Prostate gland (tissue), 2 donors: ENCODE measurements around the gene RTN4R. TPM values are rescaled to one million over a fixed set of nuclear protein-coding genes. Genes with fewer than 3 reads are reported as not detected.
"Not testable (repeated sequence)": the region's sequence is repeated elsewhere in the genome, so short reads cannot be mapped to it uniquely, and the experiment has no call there.

ENCODE experiments used
- DNase-seq: peaks from one replicate; pipeline ENCODE4 v3.0.0-alpha.2; 2019; ENCODE audit warnings: low spot score
- H3K27ac ChIP-seq, 2 donors: fragments of 200-600 bp; sonication (generic); 2 replicates each; pipeline ENCODE4 v1.5.1; 2017 to 2019
- H3K27me3 ChIP-seq: fragments of 200-600 bp; sonication (generic); replicated peaks from 2 replicates; pipeline ENCODE4 v1.5.1; 2019; ENCODE audit not compliant: insufficient read depth
- H3K36me3 ChIP-seq, 2 donors: fragments of 200-600 bp; sonication (generic); 1 replicate in 1 of 2; 2 replicates in 1 of 2; pipeline versions ENCODE4 v1.5.1 to v1.8.1; 2017 to 2019
- H3K4me1 ChIP-seq: fragments of 200-600 bp; sonication (generic); replicated peaks from 2 replicates; pipeline ENCODE4 v1.5.1; 2019
- H3K4me3 ChIP-seq, 2 donors: fragments of 200-600 bp; sonication (generic); 2 replicates each; pipeline ENCODE4 v1.5.1; 2017 to 2019
- H3K9me3 ChIP-seq: fragments of 200-600 bp; sonication (generic); 2 replicates; pipeline ENCODE4 v1.5.1; 2017
- CTCF ChIP-seq, 4 experiments: fragments of 200-600 bp in 2 of 4; fragments of 450-650 bp in 2 of 4; sonication (generic) in 2 of 4; IDR thresholded peaks; 1 replicate in 3 of 4; 2 replicates in 1 of 4; pipeline ENCODE4 v1.5.1; 2016 to 2019; ENCODE audit warnings: antibody characterized with exemption in 4 of 4, mild to moderate bottlenecking in 2 of 4, moderate library complexity in 2 of 4
- POLR2A ChIP-seq: fragments of 450-650 bp; IDR thresholded peaks from one replicate; pipeline ENCODE4 v1.6.1; 2016; ENCODE audit warnings: antibody characterized with exemption, mild to moderate bottlenecking
- POLR2AphosphoS5 ChIP-seq: sonication (generic); formaldehyde crosslinking; IDR thresholded peaks from one replicate; pipeline ENCODE4 v1.6.1; 2017; ENCODE audit warnings: antibody characterized with exemption
- WGBS: methylation state at CpG from one replicate; pipeline ENCODE4 v1.1.5; 2018; 5-methylcytosine and 5-hydroxymethylcytosine counted together
- intact Hi-C: fragments of 100-400 bp; cut with DNase I; formaldehyde crosslinking; loops from one replicate; pipeline ENCODE4 v1.14.2; 2022
- total RNA-seq, 2 donors: library from RNA; depleted of rRNA; stranded (reverse); fragments of >200 nt; gene quantifications; one replicate each; pipeline ENCODE4 v1.1.0, GENCODE V29; 2016

The RTN4R gene
- total RNA-seq, 2 donors from 2014 or later = 4.4 to 6.0 TPM

- intact Hi-C loops, H3K4me3 ChIP-seq, H3K9me3 ChIP-seq, H3K4me1 ChIP-seq, H3K27ac ChIP-seq, H3K27me3 ChIP-seq, H3K36me3 ChIP-seq, DNase-seq: not testable (repeated sequence)
- WGBS = 50% methylated on average over 21 of the region's 22 CpGs
Observed at GRCh38 chr22:20308806-20309650, 40.9 kb upstream of the RTN4R start.

GRCh38 chr22:20307448-20308447 is 39.6 kb upstream of the RTN4R start:
- H3K4me1 ChIP-seq, H3K36me3 ChIP-seq, H3K9me3 ChIP-seq, H3K4me3 ChIP-seq, intact Hi-C loops, H3K27ac ChIP-seq, DNase-seq, H3K27me3 ChIP-seq: not testable (repeated sequence)
- 82% methylated on average over 12 of the region's 14 CpGs for WGBS

- H3K4me1 ChIP-seq, H3K9me3 ChIP-seq, H3K4me3 ChIP-seq, intact Hi-C loops, H3K36me3 ChIP-seq, H3K27me3 ChIP-seq, H3K27ac ChIP-seq, DNase-seq: not testable (repeated sequence)
- WGBS = 84% methylated on average over 12 of the region's 21 CpGs
Observed at GRCh38 chr22:20306646-20307447, 38.7 kb upstream of the RTN4R start.

GRCh38 chr22:20305894-20306645 is 38.0 kb upstream of the RTN4R start:
- Histone ChIP-seq H3K4me3 (no peak overlapping the region), H3K9me3 (no peaks in the 10 kb centered on the region), H3K36me3 (no peaks in the 10 kb centered on the region), H3K4me1 (no peaks in the 10 kb centered on the region), H3K27ac (no peak overlapping the region), H3K27me3 (no peaks in the 10 kb centered on the region)
- WGBS = 79% methylated on average over 21 of the region's 21 CpGs
- no peak for DNase-seq
- intact Hi-C loops = no loop called here
- TF ChIP-seq POLR2AphosphoS5 (no peak), POLR2A (no peak), CTCF (IDR thresholded peaks at IDR 0.05) (no peak)

- H3K4me3 ChIP-seq, H3K36me3 ChIP-seq, intact Hi-C loops, H3K9me3 ChIP-seq, H3K4me1 ChIP-seq, H3K27me3 ChIP-seq, DNase-seq, H3K27ac ChIP-seq: not testable (repeated sequence)
- 85% methylated on average over 10 of the region's 12 CpGs for WGBS
Observed at GRCh38 chr22:20305230-20305893, 37.2 kb upstream of the RTN4R start.

- Histone ChIP-seq H3K27me3 (no peaks in the 10 kb centered on the region), H3K4me1 (no peaks in the 10 kb centered on the region), H3K9me3 (no peaks in the 10 kb centered on the region), H3K36me3 (no peaks in the 10 kb centered on the region), H3K27ac (no peak overlapping the region), H3K4me3 (no peak overlapping the region)
- TF ChIP-seq POLR2A (no peak), POLR2AphosphoS5 (no peak), CTCF (IDR thresholded peaks at IDR 0.05) (no peak)
- no peak for DNase-seq
- WGBS = 79% methylated on average over 9 of the region's 9 CpGs
- intact Hi-C loops = no loop called here
Observed at GRCh38 chr22:20304646-20305045, 36.5 kb upstream of the RTN4R start.

- H3K36me3 ChIP-seq, H3K4me3 ChIP-seq, H3K27ac ChIP-seq, H3K27me3 ChIP-seq, H3K9me3 ChIP-seq, H3K4me1 ChIP-seq, DNase-seq, intact Hi-C loops: not testable (repeated sequence)
- 74% methylated on average over 7 of the region's 7 CpGs for WGBS
Observed at GRCh38 chr22:20303229-20303534, 35.1 kb upstream of the RTN4R start.
